T-helper 9 cell (primary cell): ENCODE measurements around the gene KEAP1.
"Not testable (repeated sequence)": the region's sequence is repeated elsewhere in the genome, so short reads cannot be mapped to it uniquely, and the experiment has no call there.

Experiments
- DNase-seq: peaks from one replicate; pipeline ENCODE4 v3.0.0-alpha.2; 2020
- total RNA-seq, 2 donors: gene quantifications; one replicate each; lab custom pipeline; 2026; lab: John Stamatoyannopoulos, UW

KEAP1 gene
- 20.5 to 79.2 reads per million in 2 donors for total RNA-seq

DNA sequence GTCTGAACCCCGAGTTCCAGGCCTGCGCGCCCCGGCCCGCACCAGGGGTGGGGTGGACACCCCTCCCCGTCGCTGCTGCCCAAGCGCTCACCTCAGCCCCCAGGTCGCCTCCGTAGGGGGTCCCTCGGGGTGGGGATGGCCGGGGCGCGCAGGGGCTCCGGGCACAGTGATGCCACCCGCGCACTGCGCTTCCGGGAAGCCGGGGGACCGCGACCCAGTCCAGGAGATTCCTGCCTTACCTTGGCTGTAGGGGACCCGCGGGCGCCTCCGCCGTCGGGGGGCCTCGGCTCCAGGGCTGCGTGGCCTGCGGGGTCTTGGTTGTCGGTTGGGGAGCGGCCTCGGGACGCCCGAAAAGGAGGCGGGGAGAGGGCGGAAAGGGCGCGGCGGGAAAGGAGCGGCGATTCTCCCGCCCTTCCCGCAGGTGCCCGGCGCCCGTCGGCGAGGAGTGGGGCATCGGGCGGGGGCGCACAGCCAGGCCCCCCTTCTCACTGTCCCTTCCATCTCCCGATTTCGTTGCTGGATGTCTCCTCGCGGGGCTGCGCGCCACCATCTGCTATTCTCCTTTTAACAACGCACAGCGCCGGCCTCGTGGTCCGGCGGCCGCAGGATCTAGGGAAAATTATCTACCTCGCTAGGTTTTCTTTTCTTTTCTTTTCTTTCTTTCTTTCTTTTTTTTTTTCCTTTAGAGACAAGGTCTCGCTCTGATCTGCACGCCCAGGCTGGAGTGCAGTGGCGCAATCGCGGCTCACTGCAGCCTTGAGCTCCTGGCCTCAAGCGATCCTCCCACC lies at the start of gene KEAP1:
KEAP1 (minus strand) TSS at position 355 of the 788 bp plus-strand sequence. CDS start 3,323 bp downstream, outside the sequence.
- no peak for DNase-seq

DNA sequence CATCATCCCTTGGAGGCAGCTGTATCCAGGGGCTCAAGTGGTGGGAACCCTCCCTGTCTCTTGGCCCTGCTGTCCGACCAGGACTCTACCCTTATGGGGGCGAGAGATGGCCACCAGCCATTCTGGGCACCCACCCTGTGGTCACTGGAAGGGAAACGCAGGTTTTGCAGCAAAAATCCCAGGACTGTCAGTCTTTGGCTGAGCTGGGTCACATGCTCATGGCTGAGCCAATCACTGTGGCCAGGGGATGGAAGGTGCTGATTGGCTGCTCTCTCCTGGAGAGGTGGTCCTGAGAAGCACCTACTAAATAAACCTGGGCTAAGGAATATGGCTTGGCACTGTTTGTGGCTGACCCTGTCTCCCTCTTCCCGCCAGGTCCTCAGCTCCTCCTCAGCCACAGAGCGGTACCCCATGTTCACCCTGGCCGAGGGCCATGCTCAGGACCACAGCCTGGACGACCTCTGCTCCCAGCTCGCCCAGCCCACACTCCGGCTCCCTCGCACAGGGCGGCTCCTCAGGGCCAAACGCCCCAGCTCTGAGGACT lies 49.4 kb upstream of the KEAP1 start:
- DNase-seq: no peak

- DNase-seq: no peak
These were observed 48.6 kb upstream of the KEAP1 start for GRCh38 chr19:10551698-10552301.

DNA sequence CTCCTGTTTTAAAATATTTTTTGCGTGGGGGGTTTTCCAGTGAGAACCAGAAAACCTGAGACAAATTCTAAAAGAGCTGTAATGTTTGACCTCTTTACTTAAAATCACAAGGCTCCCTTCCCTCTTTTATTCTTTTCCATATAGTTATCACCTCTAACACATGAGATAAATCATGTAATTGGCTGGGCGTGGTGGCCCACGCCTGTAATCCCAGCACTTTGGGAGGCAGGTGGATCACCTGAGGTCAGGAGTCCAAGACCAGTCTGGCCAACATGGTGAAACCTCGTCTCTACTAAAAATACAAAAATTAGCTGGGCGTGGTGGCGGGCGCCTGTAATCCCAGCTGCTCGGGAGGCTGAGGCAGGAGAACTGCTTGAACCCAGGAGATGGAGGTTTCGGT lies 47.9 kb upstream of the KEAP1 start:
- DNase-seq: not testable (repeated sequence)

GRCh38 chr19:10550336-10550735 lies 47.2 kb upstream of the KEAP1 start:
- DNase-seq: no peak

DNA sequence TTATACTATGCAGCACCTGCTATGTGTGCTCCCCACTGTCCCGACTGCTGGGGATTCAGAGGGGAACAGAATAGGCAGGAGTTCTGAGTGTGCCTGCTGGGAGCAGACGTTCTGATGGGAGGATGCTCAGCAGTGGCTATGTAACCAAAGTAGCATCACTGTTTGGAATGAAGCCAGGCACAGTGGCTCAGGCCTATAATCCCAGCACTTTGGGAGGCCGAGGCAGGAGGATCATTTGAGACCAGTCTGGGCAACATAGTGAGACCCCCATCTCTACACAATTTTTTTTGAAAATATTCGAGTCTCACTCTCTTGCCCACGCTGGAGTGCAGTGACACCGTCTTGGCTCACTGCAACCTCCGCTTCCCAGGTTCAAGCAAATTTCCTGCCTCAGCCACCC lies 46.6 kb upstream of the KEAP1 start:
- no peak for DNase-seq

DNA sequence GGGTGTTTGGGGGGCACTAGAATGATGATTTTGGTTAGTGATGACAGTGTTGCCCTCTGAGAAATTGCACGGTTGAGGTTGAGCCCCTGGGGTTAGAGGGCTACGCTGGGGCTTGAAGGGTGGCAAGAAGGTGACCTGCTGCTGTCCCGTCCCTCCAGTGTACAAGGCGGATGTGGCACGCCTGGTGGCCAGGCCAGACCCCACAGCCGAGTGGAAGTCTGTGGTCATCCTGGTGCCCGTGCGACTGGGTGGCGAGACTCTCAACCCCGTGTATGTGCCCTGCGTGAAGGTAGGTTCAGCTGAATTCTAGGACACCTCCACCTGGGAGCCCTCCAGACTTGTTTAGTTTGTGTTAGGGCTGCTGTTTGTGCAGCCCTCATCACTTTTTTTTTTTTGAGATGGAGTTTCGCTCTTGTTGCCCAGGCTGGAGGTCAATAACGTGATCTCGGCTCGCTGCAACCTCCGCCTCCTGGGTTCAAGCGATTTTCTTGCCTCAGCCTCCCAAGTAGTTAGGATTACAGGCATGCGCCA lies 45.7 kb upstream of the KEAP1 start:
- no peak for DNase-seq

GRCh38 chr19:10546817-10547216 lies 43.7 kb upstream of the KEAP1 start:
- DNase-seq: no peak

GRCh38 chr19:10544753-10545251 lies 41.6 kb upstream of the KEAP1 start:
- no peak for DNase-seq

GRCh38 chr19:10544242-10544752 lies 41.1 kb upstream of the KEAP1 start:
- no peak for DNase-seq

DNA sequence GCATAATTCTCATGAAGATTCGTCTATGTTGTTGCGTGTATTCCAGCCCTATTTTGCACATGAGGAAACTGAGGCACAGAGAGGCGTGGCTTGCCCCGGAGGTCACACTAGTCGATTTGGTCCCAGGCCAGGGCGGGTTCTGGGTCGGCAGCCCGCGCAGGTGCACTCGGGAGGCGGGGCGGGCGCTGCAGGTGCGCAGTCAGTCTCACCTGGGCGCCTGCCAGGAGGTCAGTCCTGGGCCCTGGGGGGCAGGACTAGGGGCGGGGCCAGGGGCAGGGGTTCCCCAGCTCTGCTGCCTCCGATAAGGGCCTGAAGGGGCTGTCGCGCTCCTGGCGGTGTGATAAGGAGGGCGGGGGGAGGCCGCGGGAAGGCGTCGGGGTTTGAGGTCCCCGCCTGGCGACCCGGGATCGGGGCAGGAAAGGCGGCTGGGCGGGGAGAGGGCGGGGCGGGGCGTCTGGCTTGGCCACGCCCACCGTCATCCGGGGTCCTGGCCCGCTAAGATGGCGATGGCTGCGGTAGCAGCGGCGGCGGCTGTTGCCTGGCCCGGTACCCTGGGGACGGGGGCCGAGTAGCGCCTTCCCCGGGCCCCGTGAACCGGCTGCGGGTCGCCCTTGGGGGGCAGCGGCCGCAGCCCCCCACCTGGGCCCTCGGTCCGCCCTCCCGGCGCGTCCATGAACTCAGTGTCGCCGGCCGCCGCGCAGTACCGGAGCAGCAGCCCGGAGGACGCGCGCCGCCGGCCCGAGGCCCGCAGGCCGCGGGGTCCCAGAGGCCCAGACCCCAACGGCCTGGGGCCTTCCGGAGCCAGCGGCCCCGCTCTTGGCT lies 40.5 kb upstream of the KEAP1 start, which contains the start of gene ATG4D:
ATG4D (plus strand) TSS at position 485 of the 822 bp plus-strand sequence; CDS start at position 672, 187 bp downstream.
- DNase-seq: peak; percentile 81

DNA sequence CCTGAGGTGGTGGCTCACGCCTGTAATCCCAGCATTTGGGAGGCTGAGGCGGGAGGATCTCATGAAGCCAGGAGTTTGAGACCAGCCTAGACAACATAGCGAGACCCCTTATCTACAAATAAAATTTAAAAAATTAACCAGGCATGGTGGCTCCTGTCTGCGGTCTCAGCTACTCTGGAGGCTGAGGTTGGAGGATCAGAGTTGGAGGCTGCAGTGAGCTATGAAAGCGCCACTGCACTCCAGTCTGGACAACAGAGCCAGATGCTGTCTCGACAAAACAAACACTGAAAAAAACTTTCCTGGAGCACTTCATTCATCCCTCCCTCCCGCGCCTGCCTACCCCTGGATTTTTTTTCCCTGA lies 39.9 kb upstream of the KEAP1 start:
- no peak for DNase-seq

- DNase-seq: not testable (repeated sequence)
These were observed 35.9 kb upstream of the KEAP1 start for GRCh38 chr19:10539016-10539415.

GRCh38 chr19:10538204-10538983 lies 35.2 kb upstream of the KEAP1 start:
- DNase-seq: no peak

DNA sequence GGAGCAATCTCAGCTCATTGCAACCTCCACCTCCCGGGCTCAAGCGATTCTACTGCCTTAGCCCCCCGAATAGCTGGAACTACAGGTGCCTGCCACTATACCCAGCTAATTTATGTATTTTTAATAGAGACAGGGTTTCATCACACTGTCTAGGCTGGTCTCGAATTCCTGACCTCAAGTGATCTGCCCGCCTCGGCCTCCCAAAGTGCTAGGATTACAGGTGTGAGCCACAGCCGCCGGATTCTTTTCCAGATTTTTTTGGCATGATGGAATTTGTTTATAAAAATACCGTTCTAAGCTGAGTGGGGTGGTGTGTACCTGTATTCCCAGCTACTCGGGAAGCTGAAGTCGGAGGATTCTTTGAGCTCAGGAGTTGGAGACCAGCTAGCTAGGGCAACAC lies 34.5 kb upstream of the KEAP1 start:
- DNase-seq: no peak

DNA sequence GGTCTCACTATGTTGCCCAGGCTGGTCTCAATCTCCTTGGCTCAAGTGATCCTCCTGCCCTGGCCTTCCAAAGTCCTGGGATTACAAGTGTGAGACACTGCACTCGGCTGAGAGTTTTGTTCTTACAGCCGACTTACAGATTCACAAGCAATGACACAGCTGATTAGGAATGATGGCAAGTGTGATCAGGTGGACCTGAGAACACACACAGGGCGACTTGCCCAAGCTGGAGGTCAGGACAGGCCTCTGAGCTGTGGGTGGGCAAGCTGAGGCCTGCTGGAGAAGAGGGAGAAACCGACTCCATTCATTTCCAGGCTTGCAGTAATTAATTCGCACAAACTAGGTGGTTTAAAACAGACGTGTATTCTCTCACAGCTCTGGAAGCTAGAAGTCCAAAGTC lies 32.5 kb upstream of the KEAP1 start:
- no peak for DNase-seq

- no peak for DNase-seq
These were observed 30.7 kb upstream of the KEAP1 start for GRCh38 chr19:10533646-10534386.

DNA sequence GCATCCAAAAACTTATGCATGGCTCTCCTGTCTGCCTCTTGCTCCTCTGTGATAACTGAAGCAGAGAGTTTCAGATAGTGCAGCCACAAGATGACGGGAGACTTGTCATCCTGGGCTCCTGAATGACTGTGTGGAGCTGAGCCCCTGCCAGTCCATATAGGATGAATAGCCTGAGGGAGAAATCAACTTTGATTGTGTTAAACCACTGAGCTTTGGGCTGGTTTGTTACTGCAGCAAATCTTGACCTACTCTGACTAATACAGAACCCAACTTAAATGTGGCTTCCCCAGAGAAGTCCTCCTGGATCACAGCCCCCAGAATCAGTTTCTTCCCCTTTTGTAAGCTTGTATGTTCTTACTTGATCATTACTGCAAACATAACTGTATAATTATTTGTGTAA lies 29.3 kb upstream of the KEAP1 start:
- DNase-seq: no peak

- DNase-seq: not testable (repeated sequence)
These were observed 23.7 kb upstream of the KEAP1 start for GRCh38 chr19:10526887-10527286.

- no peak for DNase-seq
These were observed 22.5 kb upstream of the KEAP1 start for GRCh38 chr19:10525636-10526035.

DNA sequence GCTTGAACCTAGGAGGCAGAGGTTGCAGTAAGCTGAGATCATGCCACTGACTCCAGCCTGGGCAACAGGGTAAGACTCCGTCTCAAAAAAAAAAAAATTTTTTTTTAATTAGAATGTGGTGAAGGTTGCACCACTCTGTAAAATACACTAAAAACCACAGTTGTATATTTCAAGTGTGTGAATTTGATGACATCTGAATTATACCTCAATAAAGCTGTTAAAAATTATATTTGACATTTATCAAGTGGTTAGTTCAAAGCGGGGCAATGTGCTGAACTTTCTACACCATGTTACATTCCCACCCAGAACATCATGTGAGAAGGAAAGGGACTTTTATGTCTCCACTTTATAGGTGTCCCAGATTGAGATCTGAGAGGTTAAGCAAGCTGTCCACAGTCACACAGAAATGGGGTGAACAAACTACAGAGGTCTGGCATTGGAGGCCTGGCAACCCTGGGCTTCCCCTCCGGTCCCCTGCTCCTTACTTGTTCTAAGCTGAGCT lies 20.0 kb upstream of the KEAP1 start:
- DNase-seq: no peak
